Mucosa of stomach (tissue), 1 donor: ENCODE data around the gene SKAP2.

Source experiments
- H3K27me3 ChIP-seq: one replicate; pipeline ENCODE4 v1.7.0; 2013; ENCODE audit warnings: mild to moderate bottlenecking, low read length; ENCODE audit not compliant: control insufficient read depth, insufficient read depth
- H3K36me3 ChIP-seq: one replicate; pipeline ENCODE4 v1.7.0; 2013; ENCODE audit warnings: low read length; ENCODE audit not compliant: control insufficient read depth, insufficient read depth
- H3K4me1 ChIP-seq: one replicate; pipeline ENCODE4 v1.7.0; 2013; ENCODE audit warnings: mild to moderate bottlenecking, low read length; ENCODE audit not compliant: control insufficient read depth, insufficient read depth
- H3K4me3 ChIP-seq: one replicate; pipeline ENCODE4 v1.7.0; 2013; ENCODE audit warnings: low read length
- H3K9ac ChIP-seq: one replicate; pipeline ENCODE4 v1.7.0; 2013; ENCODE audit warnings: mild to moderate bottlenecking, low read length, moderate library complexity
- H3K9me3 ChIP-seq: one replicate; pipeline ENCODE4 v1.7.0; 2013; ENCODE audit warnings: mild to moderate bottlenecking, low read length, moderate library complexity; ENCODE audit not compliant: control insufficient read depth
- donor health status: Pancreatic carcinoma.

Gene SKAP2

GRCh38 chr7:26700893-26701292 is 163.5 kb downstream of the SKAP2 start:
- no peaks in the 10 kb centered on the region for H3K27me3 ChIP-seq
- no peaks in the 10 kb centered on the region for H3K36me3 ChIP-seq
- no peaks in the 10 kb centered on the region for H3K9me3 ChIP-seq
- H3K4me3 ChIP-seq = no peak overlapping the region
- H3K4me1 ChIP-seq = no peaks in the 10 kb centered on the region
- no peak overlapping the region for H3K9ac ChIP-seq

GRCh38 chr7:26700386-26700785 is 164.0 kb downstream of the SKAP2 start:
- Histone ChIP-seq H3K4me3 (no peak overlapping the region), H3K9ac (no peak overlapping the region), H3K9me3 (no peaks in the 10 kb centered on the region), H3K36me3 (no peaks in the 10 kb centered on the region), H3K27me3 (no peaks in the 10 kb centered on the region), H3K4me1 (no peaks in the 10 kb centered on the region)

- no peak overlapping the region for H3K4me3 ChIP-seq
- no peaks in the 10 kb centered on the region for H3K27me3 ChIP-seq
- H3K4me1 ChIP-seq = no peaks in the 10 kb centered on the region
- no peaks in the 10 kb centered on the region for H3K9me3 ChIP-seq
- no peak overlapping the region for H3K9ac ChIP-seq
- H3K36me3 ChIP-seq = no peaks in the 10 kb centered on the region
Measured at GRCh38 chr7:26699766-26700165, 164.6 kb downstream of the SKAP2 start.

GRCh38 chr7:26698806-26699205 is 165.6 kb downstream of the SKAP2 start:
- Histone ChIP-seq H3K4me3 (no peak overlapping the region), H3K27me3 (no peaks in the 10 kb centered on the region), H3K36me3 (no peaks in the 10 kb centered on the region), H3K4me1 (no peaks in the 10 kb centered on the region), H3K9me3 (no peaks in the 10 kb centered on the region), H3K9ac (no peak overlapping the region)

- H3K27me3 ChIP-seq = no peaks in the 10 kb centered on the region
- H3K36me3 ChIP-seq = no peaks in the 10 kb centered on the region
- H3K4me3 ChIP-seq = no peak overlapping the region
- H3K4me1 ChIP-seq = no peaks in the 10 kb centered on the region
- H3K9me3 ChIP-seq = no peaks in the 10 kb centered on the region
- no peak overlapping the region for H3K9ac ChIP-seq
Measured at GRCh38 chr7:26698194-26698593, 166.2 kb downstream of the SKAP2 start.

GRCh38 chr7:26696978-26697377 is 167.4 kb downstream of the SKAP2 start:
- Histone ChIP-seq H3K9ac (no peak overlapping the region), H3K27me3 (peaks cover 1% of the 10 kb centered on the region), H3K4me3 (no peak overlapping the region), H3K36me3 (no peaks in the 10 kb centered on the region), H3K4me1 (no peaks in the 10 kb centered on the region), H3K9me3 (no peaks in the 10 kb centered on the region)

GRCh38 chr7:26696161-26696560 is 168.2 kb downstream of the SKAP2 start:
- Histone ChIP-seq H3K36me3 (no peaks in the 10 kb centered on the region), H3K9ac (no peak overlapping the region), H3K27me3 (peaks cover 7% of the 10 kb centered on the region), H3K4me3 (no peak overlapping the region), H3K4me1 (no peaks in the 10 kb centered on the region), H3K9me3 (no peaks in the 10 kb centered on the region)

GRCh38 chr7:26694713-26695112 is 169.7 kb downstream of the SKAP2 start:
- no peak overlapping the region for H3K9ac ChIP-seq
- H3K4me3 ChIP-seq = no peak overlapping the region
- peaks cover 7% of the 10 kb centered on the region for H3K27me3 ChIP-seq
- H3K36me3 ChIP-seq = no peaks in the 10 kb centered on the region
- no peaks in the 10 kb centered on the region for H3K9me3 ChIP-seq
- no peaks in the 10 kb centered on the region for H3K4me1 ChIP-seq

GRCh38 chr7:26694141-26694540 is 170.2 kb downstream of the SKAP2 start:
- Histone ChIP-seq H3K9ac (no peak overlapping the region), H3K9me3 (no peaks in the 10 kb centered on the region)

GRCh38 chr7:26691886-26692285 is 172.5 kb downstream of the SKAP2 start:
- H3K4me3 ChIP-seq = no peak overlapping the region
- peaks cover 9% of the 10 kb centered on the region for H3K4me1 ChIP-seq
- no peaks in the 10 kb centered on the region for H3K36me3 ChIP-seq
- H3K9ac ChIP-seq = no peak overlapping the region
- no peaks in the 10 kb centered on the region for H3K9me3 ChIP-seq
- peaks cover 7% of the 10 kb centered on the region for H3K27me3 ChIP-seq

More at GRCh38 chr7:26694141-26694540, 170.2 kb downstream of the SKAP2 start:
- Histone ChIP-seq H3K27me3 (peaks cover 7% of the 10 kb centered on the region), H3K4me1 (peaks cover 4% of the 10 kb centered on the region), H3K4me3 (no peak overlapping the region), H3K36me3 (no peaks in the 10 kb centered on the region)

- Histone ChIP-seq H3K9me3 (no peaks in the 10 kb centered on the region), H3K4me3 (no peak overlapping the region), H3K27me3 (peaks cover 7% of the 10 kb centered on the region), H3K36me3 (no peaks in the 10 kb centered on the region), H3K9ac (no peak overlapping the region), H3K4me1 (peaks cover 9% of the 10 kb centered on the region)
Measured at GRCh38 chr7:26691406-26691805, 173.0 kb downstream of the SKAP2 start.

GRCh38 chr7:26690135-26690805 is 174.1 kb downstream of the SKAP2 start:
- H3K27me3 ChIP-seq = peaks cover 7% of the 10 kb centered on the region
- peaks cover 9% of the 10 kb centered on the region for H3K4me1 ChIP-seq
- no peak overlapping the region for H3K9ac ChIP-seq
- H3K36me3 ChIP-seq = no peaks in the 10 kb centered on the region
- H3K9me3 ChIP-seq = no peaks in the 10 kb centered on the region
- H3K4me3 ChIP-seq = no peak overlapping the region
